ENCODE measurements around the gene NELFA.
A peak's percentile ranks its signal among the peaks of the same experiment; 100 is the strongest.

NELFA gene

GRCh38 chr4:2007804-2008670 lies 737 bp downstream of the NELFA start:
- H3K9me3 ChIP-seq (ENCODE audit: control insufficient read depth, insufficient read depth, low read depth, low read length): no peaks in the 10 kb centered on the region
- TF ChIP-seq ZNF211 (tag by site-specific recombination; IDR thresholded peaks at IDR 0.05; ENCODE audit: low read depth) (no peak), GLIS2 (tag by site-specific recombination; IDR thresholded peaks at IDR 0.05) (peak; percentile 59; the same call in 1 of the 2 replicates), ZNF324 (tag by site-specific recombination; IDR thresholded peaks at IDR 0.05) (no peak), ZNF433 (tag by site-specific recombination; IDR thresholded peaks at IDR 0.05; ENCODE audit: low read depth) (no peak), KLF17 (tag by site-specific recombination; IDR thresholded peaks at IDR 0.05) (no peak), ZSCAN16 (tag by site-specific recombination; IDR thresholded peaks at IDR 0.05) (no peak), OSR2 (tag by site-specific recombination; IDR thresholded peaks at IDR 0.05) (no peak), PRDM10 (tag by site-specific recombination; IDR thresholded peaks at IDR 0.05) (peak; percentile 94), HIC1 (tag by site-specific recombination; IDR thresholded peaks at IDR 0.05) (no peak), PRDM6 (tag by site-specific recombination; IDR thresholded peaks at IDR 0.05) (no peak), ZNF239 (tag by site-specific recombination; IDR thresholded peaks at IDR 0.05) (no peak), GLIS1 (tag by site-specific recombination; IDR thresholded peaks at IDR 0.05) (peak; percentile 35; the same call in 1 of the 2 replicates), ZBTB21 (tag by site-specific recombination; IDR thresholded peaks at IDR 0.05) (no peak), ZNF529 (tag by site-specific recombination; IDR thresholded peaks at IDR 0.05; ENCODE audit: insufficient replicate concordance) (no peak), ZNF280C (tag by site-specific recombination; IDR thresholded peaks at IDR 0.05) (no peak), ZNF677 (tag by site-specific recombination; IDR thresholded peaks at IDR 0.05) (no peak), ZNF629 (tag by site-specific recombination; IDR thresholded peaks at IDR 0.05) (0 out of 2 replicates have a peak, but pooled peaks have one; percentile 33), ZIC2 (tag by site-specific recombination; IDR thresholded peaks at IDR 0.05) (peak; percentile 39; the same call in 1 of the 2 replicates)
- H3K4me3 ChIP-seq (ENCODE audit: low read depth, low read length): peak overlapping the region; percentile 93
- peaks cover 8 to 29% of the 10 kb centered on the region in 2 experiments; a peak in 2 of 3 replicates for H3K36me3 ChIP-seq (ENCODE audit: control insufficient read depth in 2 of 2, insufficient read depth in 1 of 2, low read length in 2 of 2)
- ChIA-PET CTCF (interaction anchor here (1.1 kb wide), 1 partner anchor 10 kb away, joined by 3 read pairs; no protein-coding TSS in a partner anchor), POLR2A (interaction anchor here (0.6 to 1.0 kb wide), 2 partner anchors 38 to 519 kb away, joined by 3 read pairs; no protein-coding TSS in a partner anchor)
- H3K27ac ChIP-seq (ENCODE audit: extremely low read depth, low read depth, low read length): peak overlapping the region; percentile 97; the same call in 1 of the 2 replicates
- H3K4me1 ChIP-seq (ENCODE audit: control insufficient read depth, insufficient read depth, low read length): no peaks in the 10 kb centered on the region

Data from HEK293 (cell line).